Gastroesophageal sphincter (tissue), 4 donors: ENCODE results near the gene OR13J1. TPM values are rescaled to one million over a fixed set of nuclear protein-coding genes. Genes with fewer than 3 reads are reported as not detected.

ENCODE experiments used
- ATAC-seq: fragments of 150-250 bp; one replicate; pipeline ENCODE4 v1.9.1; 2016; ENCODE audit warnings: mild to moderate bottlenecking, moderate library complexity
- H3K27ac ChIP-seq, 4 donors: fragments of 200-600 bp; sonication (generic) in 3 of 4; 1 replicate in 3 of 4; 2 replicates in 1 of 4; pipeline ENCODE4 v1.5.1; 2016 to 2019
- H3K27me3 ChIP-seq: fragments of 200-600 bp; sonication (generic); one replicate; pipeline ENCODE4 v1.5.1; 2019
- H3K36me3 ChIP-seq, 2 donors: fragments of 200-600 bp; sonication (generic); one replicate each; pipeline ENCODE4 v1.5.1; 2019; ENCODE audit warnings: control low read depth in 1 of 2
- H3K4me1 ChIP-seq, 3 donors: fragments of 200-600 bp; sonication (generic); 1 replicate in 2 of 3; 2 replicates in 1 of 3; pipeline ENCODE4 v1.5.1; 2016 to 2019; ENCODE audit warnings: control low read depth in 2 of 3
- H3K4me3 ChIP-seq, 2 donors: fragments of 200-600 bp; sonication (generic); one replicate each; pipeline ENCODE4 v1.5.1; 2019; ENCODE audit warnings: mild to moderate bottlenecking in 1 of 2, moderate library complexity in 1 of 2
- H3K9me3 ChIP-seq, 3 donors: fragments of 200-600 bp; sonication (generic); one replicate each; pipeline ENCODE4 v1.5.1; 2017 to 2019; ENCODE audit warnings: control low read depth in 2 of 3
- EP300 ChIP-seq: sonication (generic); formaldehyde crosslinking; IDR thresholded peaks from one replicate; pipeline ENCODE4 v1.6.1; 2017; ENCODE audit warnings: antibody characterized with exemption, mild to moderate bottlenecking
- POLR2A ChIP-seq, 2 donors: fragments of 450-650 bp; IDR thresholded peaks; one replicate each; pipeline ENCODE4 v1.6.1; 2017; ENCODE audit warnings: antibody characterized with exemption in 2 of 2, mild to moderate bottlenecking in 2 of 2, moderate library complexity in 1 of 2
- POLR2AphosphoS5 ChIP-seq: sonication (generic); formaldehyde crosslinking; IDR thresholded peaks from one replicate; pipeline ENCODE4 v1.6.1; 2017; ENCODE audit warnings: antibody characterized with exemption
- WGBS, 2 donors: methylation state at CpG; one replicate each; pipeline ENCODE4 v1.1.5; 2018; ENCODE audit warnings: low coverage in 1 of 2; 5-methylcytosine and 5-hydroxymethylcytosine counted together
- total RNA-seq, 4 donors: library from RNA; depleted of rRNA; stranded (reverse); fragments of >200 nt; gene quantifications; one replicate each; pipeline ENCODE4 v1.1.0, GENCODE V29; 2016
- TF ChIP-seq, protein P1 (sequence below), 4 experiments: fragments of 200-600 bp in 2 of 4; fragments of 450-650 bp in 2 of 4; sonication (generic) in 1 of 4; IDR thresholded peaks; one replicate each; pipeline ENCODE4 v1.5.1; 2017 to 2019; ENCODE audit warnings: antibody characterized with exemption in 4 of 4, mild to moderate bottlenecking in 2 of 4, moderate library complexity in 2 of 4

OR13J1 gene
- total RNA-seq, 4 donors from 2014 or later = not detected

DNA sequence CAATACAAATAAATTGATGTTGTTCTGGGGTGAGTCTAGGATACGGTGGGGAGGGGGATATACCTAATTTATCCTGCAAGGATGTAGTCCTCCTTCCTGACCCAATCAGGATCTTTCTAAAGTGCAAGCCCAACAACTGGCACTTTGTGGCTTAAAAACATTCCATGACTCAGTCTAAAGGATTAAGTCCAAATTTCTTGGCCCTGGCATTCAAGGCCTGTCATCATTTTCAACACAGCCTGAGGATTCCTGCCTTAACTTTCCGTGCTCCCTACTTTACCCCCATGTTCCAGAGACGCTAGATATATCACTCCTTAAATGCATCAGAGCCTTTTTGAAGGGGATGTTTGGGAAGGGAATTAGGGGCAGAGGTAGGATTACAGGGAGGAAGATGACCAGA is 42.7 kb downstream of the OR13J1 start:
- Histone ChIP-seq H3K9me3 (no peaks in the 10 kb centered on the region), H3K27me3 (no peaks in the 10 kb centered on the region), H3K27ac (peak overlapping the region in 3 of 4 donors; percentile 51 to 98 (median 95)), H3K36me3 (no peaks in the 10 kb centered on the region), H3K4me3 (no peak overlapping the region), H3K4me1 (peaks cover 0 to 53% (median 16%) of the 10 kb centered on the region in 3 donors)
- ATAC-seq = no peak
- 36 to 49% methylated on average over 2 to 3 of the region's 3 CpGs for WGBS, 2 donors
- TF ChIP-seq POLR2A (IDR thresholded peaks at IDR 0.05) (no peak), POLR2AphosphoS5 (peak; percentile 63)

DNA sequence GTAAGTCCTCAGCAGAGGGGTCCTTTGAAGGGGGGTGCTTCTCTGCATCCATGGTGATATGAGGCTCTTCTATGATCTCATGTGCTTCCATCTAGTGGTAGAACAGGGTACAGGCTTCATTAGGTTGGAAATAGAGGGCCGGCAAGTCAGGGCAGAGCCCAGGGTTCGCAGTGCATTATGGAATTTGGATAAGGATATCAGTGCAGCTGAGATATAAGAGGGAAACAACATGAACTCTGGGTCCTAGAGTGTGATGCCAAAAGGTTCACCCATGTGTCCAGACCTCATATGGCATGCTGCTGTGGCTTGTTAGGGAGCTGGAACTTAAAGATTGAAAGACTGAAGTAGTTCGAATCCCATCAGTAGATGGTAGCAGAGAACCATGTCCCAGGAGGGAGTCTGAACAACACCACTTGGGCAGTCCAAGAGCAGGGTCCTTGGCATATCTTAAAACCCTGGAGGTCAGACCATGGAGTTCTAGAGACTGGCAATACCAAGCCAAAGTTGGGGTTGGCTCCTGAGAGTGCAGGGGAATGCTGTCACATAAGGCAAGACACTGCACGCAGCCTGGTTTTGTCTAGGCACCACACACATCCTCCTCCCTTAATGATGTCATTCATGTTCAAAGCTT is 44.0 kb downstream of the OR13J1 start:
- TF ChIP-seq, protein P1, sequence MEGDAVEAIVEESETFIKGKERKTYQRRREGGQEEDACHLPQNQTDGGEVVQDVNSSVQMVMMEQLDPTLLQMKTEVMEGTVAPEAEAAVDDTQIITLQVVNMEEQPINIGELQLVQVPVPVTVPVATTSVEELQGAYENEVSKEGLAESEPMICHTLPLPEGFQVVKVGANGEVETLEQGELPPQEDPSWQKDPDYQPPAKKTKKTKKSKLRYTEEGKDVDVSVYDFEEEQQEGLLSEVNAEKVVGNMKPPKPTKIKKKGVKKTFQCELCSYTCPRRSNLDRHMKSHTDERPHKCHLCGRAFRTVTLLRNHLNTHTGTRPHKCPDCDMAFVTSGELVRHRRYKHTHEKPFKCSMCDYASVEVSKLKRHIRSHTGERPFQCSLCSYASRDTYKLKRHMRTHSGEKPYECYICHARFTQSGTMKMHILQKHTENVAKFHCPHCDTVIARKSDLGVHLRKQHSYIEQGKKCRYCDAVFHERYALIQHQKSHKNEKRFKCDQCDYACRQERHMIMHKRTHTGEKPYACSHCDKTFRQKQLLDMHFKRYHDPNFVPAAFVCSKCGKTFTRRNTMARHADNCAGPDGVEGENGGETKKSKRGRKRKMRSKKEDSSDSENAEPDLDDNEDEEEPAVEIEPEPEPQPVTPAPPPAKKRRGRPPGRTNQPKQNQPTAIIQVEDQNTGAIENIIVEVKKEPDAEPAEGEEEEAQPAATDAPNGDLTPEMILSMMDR (IDR thresholded peaks at IDR 0.05) = peak; percentile 73 to 86 (median 82)
- no peak for TF ChIP-seq POLR2A (IDR thresholded peaks at IDR 0.05)
- TF ChIP-seq POLR2AphosphoS5 = no peak
- no peak for TF ChIP-seq EP300
- 31 to 37% methylated on average over 4 of the region's 4 CpGs for WGBS, 2 donors
- H3K27ac ChIP-seq = peak overlapping the region in 2 of 4 donors; percentile 21 to 51

DNA sequence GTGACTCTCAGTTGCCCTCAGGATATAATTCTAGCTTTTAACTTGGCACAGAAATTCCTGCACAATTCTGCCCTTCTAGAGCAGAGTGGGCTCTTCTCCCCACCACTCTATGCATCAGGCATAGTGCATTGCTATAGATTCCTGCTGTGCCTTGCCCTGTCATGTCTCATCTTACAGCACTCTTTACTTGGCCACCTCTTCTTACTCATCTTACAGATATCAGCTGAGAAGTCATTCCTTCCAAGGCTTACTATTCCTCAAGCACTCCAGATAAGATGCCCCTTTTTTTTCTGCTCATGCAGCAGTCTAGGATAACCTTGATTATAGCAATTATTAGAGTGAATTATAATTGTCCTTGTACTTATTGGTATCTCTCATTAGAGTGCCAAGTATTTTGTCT is 47.3 kb downstream of the OR13J1 start:
- Histone ChIP-seq H3K4me1 (peaks cover 0 to 14% (median 0%) of the 10 kb centered on the region in 3 donors), H3K27ac (no peak overlapping the region), H3K4me3 (no peak overlapping the region), H3K9me3 (no peaks in the 10 kb centered on the region), H3K27me3 (no peaks in the 10 kb centered on the region), H3K36me3 (no peaks in the 10 kb centered on the region)
- ATAC-seq = no peak
- TF ChIP-seq EP300 (no peak), POLR2A (IDR thresholded peaks at IDR 0.05) (no peak), POLR2AphosphoS5 (no peak)
- TF ChIP-seq, protein P1 (IDR thresholded peaks at IDR 0.05) = no peak

More for the DNA sequence above, 44.0 kb downstream of the OR13J1 start:
- Histone ChIP-seq H3K36me3 (no peaks in the 10 kb centered on the region), H3K4me1 (peaks cover 0 to 40% (median 16%) of the 10 kb centered on the region in 3 donors), H3K27me3 (no peaks in the 10 kb centered on the region), H3K4me3 (no peak overlapping the region), H3K9me3 (no peaks in the 10 kb centered on the region)
- ATAC-seq = peak; percentile 34

DNA sequence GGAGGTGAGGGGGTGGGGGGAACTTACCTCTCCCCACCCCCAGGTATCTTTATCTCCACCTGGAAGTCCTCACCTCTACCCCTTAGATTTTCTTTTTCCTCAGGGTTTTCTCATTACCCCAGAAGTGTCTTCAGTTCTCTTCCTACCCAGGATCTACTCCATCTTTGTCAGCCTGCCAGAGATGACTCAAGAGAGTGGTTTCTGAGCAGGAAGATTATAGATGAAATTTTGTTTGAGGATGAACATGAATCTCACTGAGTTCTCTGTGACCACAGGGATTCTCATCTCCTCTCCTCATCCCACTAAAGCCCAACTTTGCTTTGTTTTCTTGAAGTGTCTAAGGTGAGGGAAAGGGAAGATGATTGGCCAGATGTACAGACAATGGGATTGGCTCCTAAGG is 50.1 kb downstream of the OR13J1 start:
- Histone ChIP-seq H3K27me3 (no peaks in the 10 kb centered on the region), H3K4me3 (no peak overlapping the region), H3K36me3 (no peaks in the 10 kb centered on the region), H3K27ac (no peak overlapping the region), H3K9me3 (no peaks in the 10 kb centered on the region), H3K4me1 (peaks cover 0 to 6% (median 0%) of the 10 kb centered on the region in 3 donors)
- ATAC-seq = no peak
- TF ChIP-seq, protein P1 (IDR thresholded peaks at IDR 0.05) = no peak
- no peak for TF ChIP-seq POLR2AphosphoS5
- TF ChIP-seq POLR2A (IDR thresholded peaks at IDR 0.05) = no peak
- no peak for TF ChIP-seq EP300

Other genes with a start within 250 kb of the OR13J1 start
- gene SIT1, start 219.5 kb downstream of the OR13J1 start, total RNA-seq = 1 to 10 TPM in 3 of 4 donors, not detected in 1; 1.2 to 1.6 (median 1.6) TPM
- gene RMRP, start 212.4 kb downstream of the OR13J1 start, total RNA-seq = 1,000 to 10,000 TPM; 1,650 to 4,855 (median 3,807) TPM
- 10 to 100 TPM; 61.9 to 94.2 (median 87.0) TPM for gene CCDC107, start 212.1 kb downstream of the OR13J1 start, total RNA-seq
- 1 to 10 TPM in 2 of 4 donors, under 1 TPM in 2; 0.52 to 2.2 (median 0.81) TPM for gene ARHGEF39, start 205.2 kb downstream of the OR13J1 start, total RNA-seq
- gene CA9, start 196.5 kb downstream of the OR13J1 start, total RNA-seq = 1 to 10 TPM in 1 of 4 donors, not detected in 3; 3.9 TPM
- gene TPM2, start 180.5 kb downstream of the OR13J1 start, total RNA-seq = over 10,000 TPM in 3 of 4 donors, 1,000 to 10,000 TPM in 1; 7,572 to 13,568 (median 12,084) TPM
- gene TLN1, start 138.2 kb downstream of the OR13J1 start, total RNA-seq = 1,000 to 10,000 TPM in 3 of 4 donors, 100 to 1,000 TPM in 1; 888 to 1,583 (median 1,047) TPM
- gene CREB3, start 137.7 kb downstream of the OR13J1 start, total RNA-seq = 100 to 1,000 TPM in 1 of 4 donors, 10 to 100 TPM in 3; 75.0 to 104 (median 83.7) TPM
- gene GBA2, start 121.2 kb downstream of the OR13J1 start, total RNA-seq = 10 to 100 TPM; 35.3 to 81.1 (median 54.3) TPM
- gene RGP1, start 121.1 kb downstream of the OR13J1 start, total RNA-seq = 10 to 100 TPM; 19.7 to 34.4 (median 23.4) TPM
- 1 to 10 TPM in 1 of 4 donors, not detected in 3; 2.0 TPM for gene MSMP, start 116.1 kb downstream of the OR13J1 start, total RNA-seq
- gene NPR2, start 78.8 kb downstream of the OR13J1 start, total RNA-seq = 10 to 100 TPM; 12.7 to 39.3 (median 34.5) TPM
- 1 to 10 TPM in 3 of 4 donors, under 1 TPM in 1; 0.81 to 2.1 (median 1.4) TPM for gene SPAG8, start 58.1 kb downstream of the OR13J1 start, total RNA-seq
- 10 to 100 TPM; 12.7 to 29.4 (median 18.7) TPM for gene HINT2, start 55.4 kb downstream of the OR13J1 start, total RNA-seq
- gene FAM221B, start 41.7 kb downstream of the OR13J1 start, total RNA-seq = not detected
- 10 to 100 TPM; 11.7 to 23.8 (median 18.6) TPM for gene TMEM8B, start 41.2 kb downstream of the OR13J1 start, total RNA-seq
- 10 to 100 TPM in 3 of 4 donors, 1 to 10 TPM in 1; 4.0 to 32.7 (median 17.0) TPM for gene HRCT1, start 35.8 kb upstream of the OR13J1 start, total RNA-seq
- 1 to 10 TPM in 3 of 4 donors, under 1 TPM in 1; 0.62 to 5.5 (median 2.6) TPM for gene SPAAR, start 39.1 kb upstream of the OR13J1 start, total RNA-seq
- not detected for gene OR2S2, start 87.8 kb upstream of the OR13J1 start, total RNA-seq
- gene RECK, start 166.5 kb upstream of the OR13J1 start, total RNA-seq = 10 to 100 TPM; 12.6 to 29.5 (median 18.6) TPM